ENCODE measurements around the gene ITGA1.

The ITGA1 gene

DNA sequence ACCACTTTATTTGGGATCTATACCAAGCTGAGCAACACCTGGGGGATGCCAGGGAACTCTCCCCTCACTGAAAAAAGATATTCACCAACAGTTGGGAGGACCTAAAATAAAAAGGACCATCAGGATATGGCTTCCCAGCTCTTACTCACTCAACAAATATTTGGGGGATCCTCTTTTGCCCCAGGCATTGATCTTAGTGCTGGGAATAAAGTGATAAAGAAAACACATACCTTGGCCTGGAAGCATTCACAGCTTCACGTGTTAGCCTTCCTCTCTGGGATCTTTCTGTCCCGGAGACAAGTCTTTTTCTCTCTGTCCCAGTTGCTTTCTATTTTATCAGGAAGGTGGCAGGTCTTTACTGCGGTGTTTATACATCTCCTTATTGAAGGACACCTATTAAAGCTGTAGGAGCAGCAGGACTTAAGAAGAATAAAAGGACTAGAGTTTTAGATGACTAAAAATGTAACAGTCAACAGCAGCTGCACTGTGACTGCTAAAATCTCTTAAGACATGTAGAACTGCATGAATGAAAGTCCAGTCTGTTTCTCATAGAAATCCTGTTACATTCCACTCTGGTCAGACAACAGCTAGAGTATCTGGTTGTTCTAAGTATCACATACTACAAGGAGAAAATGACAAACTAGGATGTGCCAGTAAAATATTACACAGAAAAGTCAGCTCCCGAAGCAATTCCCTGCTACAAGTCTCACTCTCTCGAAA, 111.4 kb downstream of the ITGA1 start:
- no peak overlapping the region for H3K27ac ChIP-seq
- TF ChIP-seq CTCF (IDR thresholded peaks at IDR 0.05): no peak
- TF ChIP-seq ZFX (IDR thresholded peaks at IDR 0.05; ENCODE audit: borderline replicate concordance): no peak

DNA sequence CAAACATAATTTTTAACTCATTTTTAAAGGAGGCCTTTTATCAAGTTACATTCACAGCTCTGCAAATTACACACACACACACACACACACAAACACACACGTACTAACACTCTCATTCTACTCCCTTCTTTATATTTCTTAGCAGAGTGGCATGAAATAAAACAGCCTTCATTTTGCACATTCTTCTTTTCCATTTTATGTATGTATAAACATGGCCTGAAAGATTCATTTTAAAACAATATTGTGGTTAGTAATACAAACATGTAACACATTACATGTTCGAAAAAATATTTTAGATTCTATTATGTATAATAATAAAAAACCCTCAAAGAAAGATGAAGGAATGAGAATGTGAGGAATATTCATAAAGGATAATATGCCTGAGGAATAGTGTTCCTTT, 115.4 kb downstream of the ITGA1 start:
- H3K27ac ChIP-seq: no peak overlapping the region
- TF ChIP-seq CTCF (IDR thresholded peaks at IDR 0.05) (no peak), ZFX (IDR thresholded peaks at IDR 0.05; ENCODE audit: borderline replicate concordance) (no peak)

DNA sequence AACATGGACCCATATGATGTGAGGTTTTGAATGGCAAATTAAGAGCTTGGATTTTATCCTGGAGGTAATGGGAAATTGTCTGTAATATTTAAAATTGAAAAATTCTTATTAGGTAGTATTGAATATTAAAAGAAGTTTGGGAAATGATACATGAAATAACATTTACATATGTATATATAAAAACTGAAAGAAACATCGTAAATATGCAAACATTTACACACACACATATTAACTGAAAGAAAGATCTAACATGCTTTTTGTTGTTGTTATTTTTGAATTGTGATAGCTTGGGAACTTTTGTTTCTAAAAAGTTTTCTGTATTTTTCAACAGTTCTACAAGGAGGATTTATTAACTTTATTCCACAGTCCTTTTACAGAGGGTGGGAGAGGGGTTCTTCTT, 118.6 kb downstream of the ITGA1 start:
- TF ChIP-seq CTCF (IDR thresholded peaks at IDR 0.05): no peak
- TF ChIP-seq ZFX (IDR thresholded peaks at IDR 0.05; ENCODE audit: borderline replicate concordance): no peak
- no peak overlapping the region for H3K27ac ChIP-seq

DNA sequence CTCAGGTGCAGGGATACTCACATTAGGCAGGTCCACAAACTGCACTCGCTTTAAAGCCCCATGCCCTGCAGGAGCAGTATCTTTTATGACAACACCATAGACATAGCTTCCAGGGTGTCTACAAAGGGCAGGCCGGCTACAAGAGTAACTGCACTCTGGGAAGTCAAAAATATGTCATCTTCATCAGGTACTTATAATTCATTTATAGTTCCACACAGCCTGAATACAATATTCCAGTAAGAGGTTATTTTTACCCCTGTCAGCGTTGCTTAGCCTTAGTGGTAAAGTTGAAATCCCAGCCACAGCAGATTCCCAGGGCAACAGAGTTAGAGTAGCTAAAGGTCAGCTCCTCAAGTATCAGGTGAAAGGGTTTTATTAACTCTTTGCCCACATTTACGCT, 119.1 kb downstream of the ITGA1 start:
- TF ChIP-seq ZFX (IDR thresholded peaks at IDR 0.05; ENCODE audit: borderline replicate concordance) (no peak), CTCF (IDR thresholded peaks at IDR 0.05) (no peak)
- H3K27ac ChIP-seq: no peak overlapping the region

- no peak overlapping the region for H3K27ac ChIP-seq
- no peak for TF ChIP-seq CTCF (IDR thresholded peaks at IDR 0.05)
These were observed 121.5 kb downstream of the ITGA1 start for GRCh38 chr5:52909192-52909591.

DNA sequence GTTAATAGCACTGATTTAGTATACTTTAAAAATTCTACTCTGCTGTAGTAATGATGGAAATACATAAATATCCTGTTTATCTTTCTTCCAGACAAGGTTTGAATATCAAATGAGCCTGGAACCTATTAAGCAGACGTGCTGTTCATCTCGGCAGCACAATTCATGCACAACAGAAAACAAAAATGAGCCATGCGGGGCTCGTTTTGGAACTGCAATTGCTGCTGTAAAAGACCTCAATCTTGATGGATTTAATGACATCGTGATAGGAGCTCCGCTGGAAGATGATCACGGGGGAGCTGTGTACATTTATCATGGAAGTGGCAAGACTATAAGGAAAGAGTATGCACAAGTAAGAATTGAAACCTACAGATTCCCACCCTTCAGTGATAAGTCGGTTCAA, 122.4 kb downstream of the ITGA1 start:
- H3K27ac ChIP-seq: no peak overlapping the region
- TF ChIP-seq ZFX (IDR thresholded peaks at IDR 0.05; ENCODE audit: borderline replicate concordance) (no peak), CTCF (IDR thresholded peaks at IDR 0.05) (no peak)

GRCh38 chr5:52915176-52915875, 127.6 kb downstream of the ITGA1 start:
- no peak overlapping the region for H3K27ac ChIP-seq

More at GRCh38 chr5:52915176-52915875, 127.6 kb downstream of the ITGA1 start:
- no peak for TF ChIP-seq ZFX (IDR thresholded peaks at IDR 0.05; ENCODE audit: borderline replicate concordance)
- TF ChIP-seq CTCF (IDR thresholded peaks at IDR 0.05): peak; percentile 97
